ENCODE data around the gene NFATC1.

The NFATC1 gene

GRCh38 chr18:79511271-79511670, 115.5 kb downstream of the NFATC1 start:
- DNase-seq: no peak

- no peak for DNase-seq
These were observed 116.1 kb downstream of the NFATC1 start for GRCh38 chr18:79511671-79512301.

GRCh38 chr18:79512461-79513380, 117.0 kb downstream of the NFATC1 start:
- DNase-seq: no peak

GRCh38 chr18:79513381-79514081, 117.8 kb downstream of the NFATC1 start:
- no peak for DNase-seq

GRCh38 chr18:79515331-79515730, 119.6 kb downstream of the NFATC1 start:
- no peak for DNase-seq

GRCh38 chr18:79515944-79516351, 120.2 kb downstream of the NFATC1 start:
- no peak for DNase-seq

- no peak for DNase-seq
These were observed 120.8 kb downstream of the NFATC1 start for GRCh38 chr18:79516441-79516931.

- DNase-seq: no peak
These were observed 121.6 kb downstream of the NFATC1 start for GRCh38 chr18:79517341-79517740.

GRCh38 chr18:79518028-79518682, 122.4 kb downstream of the NFATC1 start:
- DNase-seq: no peak

GRCh38 chr18:79518683-79519128, 123.0 kb downstream of the NFATC1 start:
- no peak for DNase-seq

- no peak for DNase-seq
These were observed 124.2 kb downstream of the NFATC1 start for GRCh38 chr18:79519751-79520477.

GRCh38 chr18:79520478-79521390, 125.0 kb downstream of the NFATC1 start:
- no peak for DNase-seq

GRCh38 chr18:79521416-79522205, 125.9 kb downstream of the NFATC1 start:
- DNase-seq: no peak

GRCh38 chr18:79522451-79523205, 126.9 kb downstream of the NFATC1 start:
- DNase-seq: no peak

- no peak for DNase-seq
These were observed 127.5 kb downstream of the NFATC1 start for GRCh38 chr18:79523206-79523735.

- DNase-seq: no peak
These were observed 128.0 kb downstream of the NFATC1 start for GRCh38 chr18:79523736-79524180.

- DNase-seq: no peak
These were observed 128.7 kb downstream of the NFATC1 start for GRCh38 chr18:79524181-79525078.

Measured in kidney glomerular epithelial cell (primary cell).